GM19455 (cell line): ENCODE measurements around the gene TENM3.

Experiments
- ATAC-seq: cut with Tn5 transposase; IDR thresholded peaks from one replicate; pipeline ENCODE4 v1.9.1; 2021; ENCODE audit not compliant: unreplicated experiment

TENM3 gene

DNA sequence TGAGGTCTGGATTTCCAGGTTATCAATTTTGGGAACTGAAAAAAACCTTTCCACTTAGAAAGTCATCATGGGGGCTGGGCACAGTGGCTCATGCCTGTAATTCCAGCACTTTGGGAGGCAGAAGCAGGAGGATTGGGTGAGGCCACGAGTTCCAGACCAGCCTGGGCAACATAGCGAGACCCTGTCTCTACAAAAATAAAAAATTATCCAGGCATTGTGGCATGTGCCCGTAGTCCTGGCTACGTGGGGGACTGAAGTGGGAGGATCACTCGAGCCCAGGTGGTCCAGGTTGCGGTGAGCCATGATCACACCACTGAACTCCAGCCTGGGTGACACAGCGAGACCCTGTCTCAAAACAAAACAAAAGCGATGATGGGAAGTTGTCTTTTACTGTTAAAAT, 7.9 kb downstream of the TENM3 start:
- no peak for ATAC-seq

DNA sequence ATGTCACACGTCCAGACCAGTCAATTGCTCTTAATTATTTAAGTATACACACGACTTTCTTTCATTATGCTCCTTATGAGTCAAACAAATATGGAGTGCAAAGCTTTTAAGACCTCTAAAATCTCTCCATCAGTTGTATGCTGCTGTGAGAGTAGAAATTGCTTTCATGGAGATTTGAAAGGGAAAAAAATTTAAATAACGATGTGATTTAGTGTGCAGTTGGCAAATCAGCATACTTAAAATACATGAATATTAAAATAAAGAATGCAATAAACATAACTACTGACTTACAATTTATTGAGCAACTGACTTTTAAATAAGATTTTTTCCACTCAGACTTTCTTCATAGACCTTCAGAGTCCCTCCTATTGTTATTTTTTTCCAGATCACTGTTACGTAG, 9.0 kb downstream of the TENM3 start:
- ATAC-seq: no peak

DNA sequence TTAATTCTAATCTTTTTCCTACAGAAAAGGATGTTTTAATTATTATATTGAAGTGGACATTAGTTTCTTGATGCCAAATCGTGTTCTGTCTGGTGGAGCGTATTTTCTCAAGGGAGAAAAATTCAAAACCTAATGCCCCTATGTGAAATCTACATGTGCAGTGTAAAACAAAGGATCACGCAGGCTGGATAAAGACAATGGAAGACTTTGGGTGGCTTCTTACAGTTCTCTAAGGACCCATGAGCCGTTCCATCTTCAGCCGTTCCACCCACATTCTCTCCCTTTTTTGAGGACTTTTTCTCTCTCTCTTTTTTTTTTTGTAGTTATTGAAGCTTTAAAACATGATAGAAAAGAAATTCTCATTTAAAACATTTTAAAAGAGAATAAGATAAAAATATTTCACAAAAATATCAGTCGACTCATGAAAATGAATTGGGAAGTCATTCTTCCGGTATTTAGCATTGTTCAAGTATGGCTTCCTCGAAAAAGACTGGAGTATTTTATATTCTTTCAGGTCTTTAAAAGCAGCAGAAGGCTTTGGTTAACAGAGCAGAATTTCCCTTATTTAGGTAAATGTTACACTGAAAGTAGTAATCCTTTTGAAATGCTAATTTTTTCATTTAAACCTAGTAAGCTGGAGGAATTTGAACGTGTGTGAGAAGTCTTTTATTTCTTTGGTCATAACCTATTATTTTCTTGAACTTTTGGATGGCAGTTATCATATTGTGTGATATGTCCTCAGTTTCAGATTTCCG, 11.0 kb downstream of the TENM3 start:
- ATAC-seq: no peak

DNA sequence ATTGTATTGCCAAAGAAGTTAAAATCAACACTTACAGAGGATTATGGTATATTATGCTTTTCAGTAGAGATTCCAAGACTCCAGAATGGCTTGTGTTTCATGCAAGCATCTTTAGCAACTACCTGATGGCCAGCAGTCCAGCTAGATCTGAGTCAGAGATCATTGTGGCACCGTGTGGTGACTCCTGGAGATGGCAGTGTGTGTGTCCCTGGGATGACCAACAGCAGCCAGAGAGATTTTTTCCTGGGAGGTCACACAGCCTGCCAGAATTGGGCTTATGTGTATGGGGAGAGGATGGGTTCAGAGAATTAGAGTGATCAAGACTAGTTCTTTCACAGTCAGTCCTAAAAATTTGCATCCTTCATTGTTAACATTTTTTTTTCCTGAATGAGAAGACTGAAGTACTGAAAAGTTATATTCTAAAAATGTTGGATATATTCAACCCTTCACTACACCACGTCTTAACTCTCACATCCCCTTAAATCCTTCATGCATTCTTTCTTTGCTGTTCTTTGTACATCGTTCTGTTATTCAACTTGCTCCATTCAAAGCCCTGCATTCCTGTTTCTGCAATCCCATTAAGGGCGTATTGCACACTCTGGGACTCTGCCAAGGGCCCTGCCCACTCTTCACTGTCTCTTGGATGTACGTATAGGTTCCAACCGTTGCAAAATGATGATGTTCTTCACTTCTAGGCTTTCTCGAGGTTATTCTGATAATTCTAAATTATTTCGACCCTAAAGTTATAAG, 12.4 kb downstream of the TENM3 start:
- ATAC-seq: no peak

DNA sequence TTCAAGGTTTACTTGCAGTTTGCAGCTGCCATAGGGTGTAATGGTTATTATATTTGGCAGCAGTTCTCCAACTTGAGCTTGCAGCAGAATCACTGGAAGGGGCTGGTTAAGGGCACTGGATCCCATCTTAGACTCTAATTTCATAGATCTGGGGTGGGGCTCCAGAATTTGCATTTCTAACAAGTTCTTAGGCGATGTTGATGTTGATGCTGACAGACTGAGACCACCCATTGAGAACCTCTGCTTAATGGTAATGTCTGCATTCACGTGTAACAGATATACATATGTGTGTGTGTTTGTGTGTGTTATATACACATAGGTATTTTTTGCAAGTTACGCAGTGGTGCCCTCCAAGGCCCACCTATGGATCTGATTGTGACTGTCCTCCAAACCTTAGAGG, 13.8 kb downstream of the TENM3 start:
- no peak for ATAC-seq

DNA sequence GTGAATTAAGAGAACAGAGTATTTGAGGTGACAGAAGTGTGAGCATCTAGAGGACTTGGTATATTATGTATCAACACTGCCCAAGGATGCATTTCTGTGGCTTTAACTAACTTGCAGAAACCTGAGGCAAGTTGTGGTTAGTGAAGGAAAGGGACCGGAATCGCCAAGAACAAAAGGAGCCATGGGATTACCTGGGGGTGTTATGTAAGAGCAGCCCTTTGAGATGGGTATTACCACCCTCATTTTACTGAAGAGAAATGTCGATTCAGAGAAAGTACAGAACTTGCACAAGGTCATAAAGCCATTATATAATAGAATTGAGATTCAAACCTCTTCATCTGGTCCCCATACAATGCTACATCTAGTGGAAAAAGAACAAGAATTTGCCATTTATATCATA, 14.3 kb downstream of the TENM3 start:
- no peak for ATAC-seq

DNA sequence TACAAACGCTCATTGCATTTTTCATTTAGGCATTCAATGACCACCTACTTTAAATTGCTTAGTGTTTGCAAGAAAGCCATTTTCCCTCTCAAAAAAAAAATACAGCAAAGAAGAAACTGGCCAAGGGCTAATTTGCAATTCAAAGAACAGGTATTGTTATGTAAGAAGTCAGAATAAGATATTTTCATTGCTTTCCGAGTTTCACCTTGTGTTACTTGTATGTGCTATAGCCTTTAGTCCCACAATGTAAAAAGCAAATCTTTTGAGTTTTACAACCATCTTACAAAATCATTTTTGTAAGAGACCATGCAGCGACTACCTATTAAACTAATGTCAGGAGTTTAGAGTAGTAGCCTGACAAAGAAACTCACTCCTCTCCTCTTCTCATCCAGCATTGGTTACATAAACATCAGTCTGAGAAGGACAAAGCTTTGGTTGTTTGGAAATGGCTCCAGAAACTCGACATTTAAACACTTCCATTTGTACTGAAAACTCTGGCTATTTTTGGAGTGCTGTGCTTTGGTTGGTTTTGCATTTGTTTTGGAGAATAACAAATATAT, 15.3 kb downstream of the TENM3 start:
- ATAC-seq: no peak

DNA sequence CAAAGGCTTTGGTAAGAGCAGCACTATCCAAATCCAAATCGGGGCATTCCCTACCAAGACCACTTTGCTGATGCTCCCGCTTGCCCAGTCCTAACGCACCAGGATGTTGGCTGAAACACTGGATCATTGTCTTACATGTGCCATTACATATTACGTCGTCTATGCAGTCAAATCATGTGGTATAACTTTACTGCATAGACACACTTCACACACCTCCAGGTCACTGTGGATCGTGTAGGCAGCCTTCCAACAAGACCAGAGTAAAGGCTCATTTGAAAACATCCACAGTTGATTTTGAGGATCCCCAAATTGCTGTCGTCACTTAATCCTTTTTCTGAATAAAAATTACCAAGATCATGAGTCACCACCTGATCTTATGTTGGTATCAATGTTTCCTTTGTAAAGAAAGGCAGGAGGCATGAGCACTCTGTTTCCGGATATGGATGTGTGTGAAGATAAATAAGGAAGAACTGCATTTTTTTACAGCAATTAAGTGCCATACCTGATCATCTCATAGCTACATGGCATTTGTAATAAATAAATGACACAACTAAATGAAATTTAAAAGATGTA, 18.5 kb downstream of the TENM3 start:
- no peak for ATAC-seq

DNA sequence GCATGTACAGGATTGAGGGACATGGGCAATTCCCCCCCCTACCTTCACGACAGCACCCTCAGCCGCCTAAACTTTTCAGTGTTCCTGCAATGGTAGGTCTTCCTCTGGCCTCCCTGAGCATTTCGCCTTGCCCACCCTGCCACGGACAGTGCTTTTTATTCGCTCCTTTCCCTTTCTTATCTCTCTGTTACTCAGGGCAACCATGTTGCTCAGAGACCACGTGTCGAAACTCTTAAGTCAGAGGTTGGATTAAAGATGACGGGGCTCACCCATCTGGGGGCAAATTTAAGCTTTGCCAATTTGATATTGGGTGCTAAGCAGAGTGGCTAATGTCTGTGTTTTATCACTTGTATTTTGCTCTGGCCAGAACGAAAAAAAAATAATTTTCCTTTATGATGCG, 20.4 kb downstream of the TENM3 start:
- no peak for ATAC-seq

DNA sequence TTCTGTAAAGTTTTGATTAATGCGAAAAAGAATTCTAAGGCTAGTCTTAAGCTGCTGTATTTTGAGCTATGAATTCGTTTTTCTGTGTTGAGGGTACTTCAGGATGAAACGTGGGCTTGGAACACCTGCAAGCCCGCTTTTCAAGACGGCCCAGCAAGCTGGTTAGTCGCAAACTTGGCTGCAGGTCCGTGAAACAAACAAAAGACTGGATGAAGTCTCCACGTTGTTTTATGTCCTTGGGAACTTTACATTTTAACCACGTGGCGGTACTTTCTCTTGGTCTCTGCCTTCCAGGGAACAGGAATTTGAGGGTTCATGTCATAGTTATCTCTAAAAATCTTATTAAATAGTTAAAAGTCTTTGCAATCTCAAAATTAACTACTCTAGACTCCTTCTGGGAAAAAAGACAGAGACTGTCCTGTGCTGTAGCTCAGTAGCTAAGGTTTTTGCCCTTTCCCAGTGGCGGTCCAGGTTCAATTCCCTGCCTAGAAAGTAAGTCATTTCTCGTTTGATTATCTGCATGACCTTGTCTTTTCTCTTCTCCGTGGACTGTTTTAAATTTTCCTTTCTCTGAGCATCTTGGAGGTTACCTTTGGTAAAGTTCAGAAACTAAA, 21.0 kb downstream of the TENM3 start:
- ATAC-seq: no peak

DNA sequence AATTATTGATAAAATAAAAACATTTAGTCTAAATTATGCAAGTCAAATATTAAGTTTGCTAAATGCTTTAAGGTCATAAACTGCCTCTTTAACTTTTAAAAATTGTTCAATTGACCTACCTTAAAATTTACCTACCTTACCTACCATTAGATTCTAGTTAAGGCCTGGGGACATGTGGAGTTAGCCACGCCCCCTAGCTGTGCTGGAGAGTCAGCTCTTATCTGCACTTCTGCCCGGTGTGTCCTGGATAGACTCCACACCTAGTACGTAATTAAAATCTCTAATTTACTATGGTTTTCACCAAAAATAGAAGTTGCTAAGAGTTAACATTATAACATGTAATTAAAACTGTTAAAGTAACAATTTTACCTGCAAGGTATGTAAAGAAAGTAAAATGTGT, 22.7 kb downstream of the TENM3 start:
- ATAC-seq: no peak

DNA sequence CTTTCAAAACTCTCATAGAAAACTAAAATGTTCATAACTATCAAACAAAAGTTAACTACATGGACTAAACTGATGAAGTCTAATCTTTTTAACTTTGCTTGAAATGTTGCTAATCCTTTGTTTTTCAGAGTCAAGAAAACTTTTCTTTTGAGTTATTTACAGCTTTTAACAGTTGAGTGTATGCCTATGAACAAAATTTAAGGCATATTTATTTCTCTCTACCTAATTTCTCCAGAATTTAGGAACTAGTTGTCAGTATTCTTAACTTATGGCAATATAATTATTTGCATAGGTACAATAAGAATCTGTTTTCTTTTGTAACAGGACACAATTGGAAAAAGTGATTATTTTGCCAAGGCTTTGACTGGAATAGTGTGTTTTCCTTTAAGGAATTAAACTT, 23.8 kb downstream of the TENM3 start:
- ATAC-seq: no peak

DNA sequence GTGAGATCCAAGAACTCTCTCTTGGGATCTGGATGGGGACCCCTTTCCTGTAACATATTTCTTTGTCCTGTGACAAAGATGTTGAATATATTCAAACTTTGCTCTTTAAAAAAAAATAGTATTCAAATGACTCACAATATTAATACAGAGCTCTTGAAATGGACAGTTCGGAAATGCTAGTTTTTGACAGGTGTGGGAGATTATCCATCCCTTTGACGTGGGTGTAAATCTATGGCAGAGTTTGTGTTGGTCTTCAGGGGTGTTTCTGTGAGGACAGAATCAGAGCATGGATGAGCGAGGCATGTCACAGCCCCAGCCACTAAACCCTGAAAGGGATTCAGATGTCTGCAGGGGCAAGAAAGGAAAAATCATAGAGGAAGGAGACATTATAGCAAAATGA, 25.8 kb downstream of the TENM3 start:
- no peak for ATAC-seq

DNA sequence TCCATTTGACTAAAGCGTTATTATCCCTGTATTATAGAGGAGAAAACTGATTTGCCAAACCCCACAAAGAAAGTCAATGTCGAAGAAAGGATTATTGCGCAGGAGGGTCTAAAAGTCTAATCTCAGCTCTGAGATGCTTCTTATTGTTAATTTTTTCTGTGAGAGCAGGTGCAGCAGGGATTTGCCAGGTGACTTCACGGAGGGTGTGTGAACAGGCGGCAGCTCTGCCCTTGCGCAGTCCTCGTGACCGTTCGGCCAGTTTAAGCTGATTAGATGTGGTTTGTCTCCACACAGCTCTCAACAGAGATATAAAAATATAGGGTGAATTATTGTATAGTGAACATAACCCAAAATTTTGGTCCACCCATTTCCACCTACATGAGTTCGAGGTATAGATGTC, 28.5 kb downstream of the TENM3 start:
- ATAC-seq: no peak

DNA sequence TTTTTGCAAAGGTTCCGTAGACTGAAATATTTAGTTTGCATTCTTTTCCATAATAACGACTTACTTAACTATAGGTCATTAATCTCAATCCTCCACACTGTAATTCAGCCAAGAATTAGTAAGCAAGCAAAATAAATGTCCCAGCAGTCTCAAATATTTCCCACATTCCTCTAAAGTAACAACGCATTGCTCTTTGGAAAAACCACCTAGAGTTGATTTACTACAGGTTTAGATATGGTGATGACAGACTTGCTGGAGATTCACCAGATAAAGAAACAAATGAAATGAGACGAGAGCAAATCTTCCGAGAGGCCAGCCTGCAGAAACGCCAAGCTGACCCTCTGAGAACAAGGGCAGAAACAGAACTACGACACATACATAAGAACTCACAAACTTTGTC, 28.9 kb downstream of the TENM3 start:
- ATAC-seq: no peak

DNA sequence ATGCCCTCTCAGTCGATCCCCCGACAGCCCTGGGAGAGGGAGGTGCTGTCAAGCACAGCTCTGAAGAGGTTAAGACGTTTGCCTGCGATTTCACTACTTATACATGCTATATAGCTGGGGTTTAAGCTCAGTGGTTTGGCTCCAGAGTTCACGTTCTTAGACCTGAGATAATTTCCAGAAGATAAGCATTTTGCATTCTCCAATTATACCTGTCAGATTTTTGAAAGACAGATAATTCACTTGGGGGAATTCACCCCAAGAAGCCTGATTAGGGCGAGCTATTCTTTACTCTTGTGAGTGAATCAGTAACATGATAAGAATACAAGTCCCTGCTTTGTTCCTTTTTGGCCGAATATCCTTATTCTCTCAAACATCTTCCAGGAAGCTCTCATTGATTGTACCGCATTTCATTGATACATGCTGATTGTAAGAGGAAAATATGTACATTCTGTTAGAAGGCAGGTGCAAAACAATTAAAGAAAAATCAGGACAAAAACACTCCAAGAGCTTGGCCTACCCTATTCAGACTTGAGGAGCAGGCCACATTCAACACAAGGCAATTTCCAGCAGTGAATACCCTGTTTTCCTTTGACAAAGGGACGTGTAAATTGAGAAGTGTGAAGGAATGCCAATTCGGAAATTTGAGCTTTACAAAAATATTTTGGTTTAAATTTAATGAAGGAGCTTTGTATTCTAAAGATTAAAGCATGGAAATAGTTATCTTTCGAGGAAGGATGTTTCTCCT, 30.2 kb downstream of the TENM3 start:
- ATAC-seq: no peak

DNA sequence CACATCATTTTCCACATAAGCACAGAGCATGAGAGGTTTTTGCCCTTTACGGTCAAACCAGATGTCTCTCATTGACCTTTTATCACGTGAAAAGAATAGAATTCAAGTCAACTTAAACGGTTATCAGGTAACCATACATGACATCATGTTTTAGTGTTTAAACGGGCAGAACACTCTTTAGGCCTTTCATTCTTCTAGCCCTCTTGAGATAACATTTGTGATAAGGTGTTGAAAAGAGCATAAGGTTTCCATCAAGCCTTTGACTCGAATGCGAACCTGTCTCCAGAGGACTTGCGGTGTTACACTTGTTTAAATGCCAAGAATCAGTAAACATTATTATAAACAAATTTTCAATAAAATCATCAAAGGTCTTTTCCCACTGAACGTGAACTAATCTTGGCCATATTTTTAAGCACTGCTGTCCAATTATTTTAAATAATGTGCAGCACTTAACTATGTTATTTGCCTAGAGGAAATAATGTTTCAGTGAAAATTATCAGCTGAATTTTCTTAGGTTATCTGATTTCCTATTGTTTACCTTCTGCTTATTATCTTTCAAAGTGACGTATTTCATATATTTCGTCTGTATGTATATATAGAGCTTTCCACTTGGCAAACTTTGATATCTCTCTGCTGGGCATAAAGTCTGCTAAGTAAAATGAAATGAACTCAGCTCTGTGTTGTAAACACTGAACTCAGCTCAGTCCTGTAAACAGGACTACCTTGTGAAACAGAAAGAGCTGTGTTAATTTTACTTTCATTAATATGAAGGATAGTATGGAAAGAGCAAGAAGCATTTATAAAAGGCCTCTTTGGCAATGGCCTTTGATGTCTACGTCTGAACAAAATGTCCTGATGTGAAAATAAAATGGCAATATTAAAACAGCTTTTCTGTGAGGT, 33.3 kb downstream of the TENM3 start:
- ATAC-seq: no peak

DNA sequence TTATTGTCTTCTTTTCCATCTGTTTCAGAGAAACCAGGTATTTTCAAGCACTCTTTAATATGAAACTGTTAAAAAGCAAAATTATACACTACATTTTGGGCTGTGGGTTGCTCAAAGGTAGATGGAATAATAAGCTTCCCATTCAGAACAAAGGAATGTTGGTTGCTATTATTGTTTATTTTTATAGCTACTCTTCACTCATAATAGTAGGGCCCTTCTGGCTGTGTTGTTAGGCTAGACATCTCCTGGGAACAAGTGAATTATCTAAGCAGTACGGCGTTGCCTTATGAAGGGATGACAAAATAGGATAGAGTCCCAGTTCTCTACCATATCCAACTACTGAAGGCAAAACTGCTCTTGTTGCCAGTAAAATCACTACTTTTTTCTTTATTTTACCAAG, 34.2 kb downstream of the TENM3 start:
- no peak for ATAC-seq

DNA sequence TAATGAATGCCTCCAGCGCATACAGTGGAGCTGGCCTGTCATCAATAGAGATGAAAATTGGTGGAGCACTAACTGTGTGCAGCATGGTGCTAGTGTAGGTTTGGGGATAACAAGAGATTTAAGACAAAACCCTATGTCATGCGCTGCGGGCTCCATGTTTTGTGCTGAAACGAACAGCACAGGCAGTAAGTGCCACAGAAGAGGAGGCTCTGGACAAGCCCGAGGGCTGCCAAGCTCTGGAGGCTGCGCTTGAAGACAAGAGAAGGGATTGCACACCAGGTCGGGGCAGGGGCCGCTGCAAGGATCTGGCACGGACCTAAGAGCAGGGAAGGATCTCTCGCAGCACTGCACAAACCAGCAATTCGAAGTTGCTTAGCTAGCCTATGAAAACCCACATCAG, 35.5 kb downstream of the TENM3 start:
- ATAC-seq: no peak
